ENCODE results near the gene GMCL1. TPM values are rescaled to one million over a fixed set of nuclear protein-coding genes. Genes with fewer than 3 reads are reported as not detected.

GMCL1 gene
- total and polyA plus RNA-seq, 2 of the 13 experiments (the other 11 are each of a cell fraction or from before 2014, with no cell fraction given), result 18.7 to 24.0 TPM

DNA sequence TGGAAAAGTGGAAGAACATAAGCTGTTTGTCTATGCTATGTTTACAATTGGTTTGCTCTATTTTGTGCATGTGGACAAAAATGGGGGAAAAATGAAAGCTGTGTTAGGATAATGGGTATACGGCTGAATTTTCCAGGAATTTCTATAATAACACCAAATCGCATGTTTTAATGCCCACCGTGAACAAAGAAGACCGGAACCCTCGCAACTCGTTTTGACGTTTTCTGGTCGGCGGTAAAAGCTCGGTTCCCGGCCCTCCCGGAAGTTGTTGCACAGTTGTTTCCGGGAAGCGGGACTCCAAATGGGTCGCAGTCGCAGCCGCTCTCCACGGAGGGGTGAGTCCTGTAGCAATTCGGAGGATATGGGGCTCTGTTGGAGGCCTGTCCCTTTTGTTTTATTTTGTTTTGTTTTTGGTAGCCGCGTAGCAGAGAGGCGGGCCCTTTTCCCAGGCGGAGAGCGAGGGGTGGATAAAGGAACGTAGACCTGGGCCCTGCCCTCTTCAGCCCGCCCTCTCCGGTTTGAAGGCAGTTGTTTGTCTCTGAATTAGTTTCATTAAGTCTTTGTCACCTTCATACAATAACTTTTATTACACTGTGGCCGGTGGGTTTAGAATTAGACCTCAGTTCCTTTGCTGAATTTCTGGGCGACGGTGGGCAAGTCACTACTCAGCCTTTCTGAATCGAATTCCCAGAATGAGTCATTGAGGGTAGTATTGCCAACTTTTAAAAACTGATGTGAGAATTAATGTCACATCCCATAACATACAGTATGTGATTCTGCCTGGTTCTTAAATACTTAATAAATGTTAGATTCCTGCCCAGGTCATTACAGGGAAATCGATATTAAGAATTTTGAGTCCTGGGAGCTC, 64.5 kb downstream of the GMCL1 start, which contains the start of gene SNRNP27 (continued):
- TF ChIP-seq, protein P1, sequence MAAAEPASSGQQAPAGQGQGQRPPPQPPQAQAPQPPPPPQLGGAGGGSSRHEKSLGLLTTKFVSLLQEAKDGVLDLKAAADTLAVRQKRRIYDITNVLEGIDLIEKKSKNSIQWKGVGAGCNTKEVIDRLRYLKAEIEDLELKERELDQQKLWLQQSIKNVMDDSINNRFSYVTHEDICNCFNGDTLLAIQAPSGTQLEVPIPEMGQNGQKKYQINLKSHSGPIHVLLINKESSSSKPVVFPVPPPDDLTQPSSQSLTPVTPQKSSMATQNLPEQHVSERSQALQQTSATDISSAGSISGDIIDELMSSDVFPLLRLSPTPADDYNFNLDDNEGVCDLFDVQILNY (CRISPR knock-in tag; conservative IDR thresholded peaks at IDR 0.05), result peak; percentile 56; the same call in 1 of the 2 replicates
- TF ChIP-seq CEBPB (IDR thresholded peaks at IDR 0.05; ENCODE audit: borderline replicate concordance, low read depth, low read length) (no peak), SRY (CRISPR knock-in tag; IDR thresholded peaks at IDR 0.05) (peak; percentile 84), PLRG1 (conservative IDR thresholded peaks at IDR 0.05) (no peak), SIN3A (IDR thresholded peaks at IDR 0.05; ENCODE audit: borderline replicate concordance, low read depth, low read length) (peak; percentile 88), HOXA7 (CRISPR knock-in tag; IDR thresholded peaks at IDR 0.05) (no peak), ZNF749 (CRISPR knock-in tag; IDR thresholded peaks at IDR 0.05; ENCODE audit: borderline replicate concordance) (peak; percentile 88; the same call in 1 of the 2 replicates), ZNF598 (CRISPR knock-in tag; IDR thresholded peaks at IDR 0.05; ENCODE audit: borderline replicate concordance) (peak; percentile 78; the same call in 1 of the 2 replicates), ZNF619 (CRISPR knock-in tag; IDR thresholded peaks at IDR 0.05) (peak; percentile 87; the same call in 1 of the 2 replicates), ZNF550 (CRISPR knock-in tag; IDR thresholded peaks at IDR 0.05; ENCODE audit: borderline replicate concordance) (no peak), ZNF891 (CRISPR knock-in tag; IDR thresholded peaks at IDR 0.05) (peak; percentile 93), ARNTL (CRISPR knock-in tag; IDR thresholded peaks at IDR 0.05) (no peak; the same call in 1 of the 2 replicates), MTF2 (CRISPR knock-in tag; IDR thresholded peaks at IDR 0.05; ENCODE audit: borderline replicate concordance) (no peak)
- TF ChIP-seq, protein P2, sequence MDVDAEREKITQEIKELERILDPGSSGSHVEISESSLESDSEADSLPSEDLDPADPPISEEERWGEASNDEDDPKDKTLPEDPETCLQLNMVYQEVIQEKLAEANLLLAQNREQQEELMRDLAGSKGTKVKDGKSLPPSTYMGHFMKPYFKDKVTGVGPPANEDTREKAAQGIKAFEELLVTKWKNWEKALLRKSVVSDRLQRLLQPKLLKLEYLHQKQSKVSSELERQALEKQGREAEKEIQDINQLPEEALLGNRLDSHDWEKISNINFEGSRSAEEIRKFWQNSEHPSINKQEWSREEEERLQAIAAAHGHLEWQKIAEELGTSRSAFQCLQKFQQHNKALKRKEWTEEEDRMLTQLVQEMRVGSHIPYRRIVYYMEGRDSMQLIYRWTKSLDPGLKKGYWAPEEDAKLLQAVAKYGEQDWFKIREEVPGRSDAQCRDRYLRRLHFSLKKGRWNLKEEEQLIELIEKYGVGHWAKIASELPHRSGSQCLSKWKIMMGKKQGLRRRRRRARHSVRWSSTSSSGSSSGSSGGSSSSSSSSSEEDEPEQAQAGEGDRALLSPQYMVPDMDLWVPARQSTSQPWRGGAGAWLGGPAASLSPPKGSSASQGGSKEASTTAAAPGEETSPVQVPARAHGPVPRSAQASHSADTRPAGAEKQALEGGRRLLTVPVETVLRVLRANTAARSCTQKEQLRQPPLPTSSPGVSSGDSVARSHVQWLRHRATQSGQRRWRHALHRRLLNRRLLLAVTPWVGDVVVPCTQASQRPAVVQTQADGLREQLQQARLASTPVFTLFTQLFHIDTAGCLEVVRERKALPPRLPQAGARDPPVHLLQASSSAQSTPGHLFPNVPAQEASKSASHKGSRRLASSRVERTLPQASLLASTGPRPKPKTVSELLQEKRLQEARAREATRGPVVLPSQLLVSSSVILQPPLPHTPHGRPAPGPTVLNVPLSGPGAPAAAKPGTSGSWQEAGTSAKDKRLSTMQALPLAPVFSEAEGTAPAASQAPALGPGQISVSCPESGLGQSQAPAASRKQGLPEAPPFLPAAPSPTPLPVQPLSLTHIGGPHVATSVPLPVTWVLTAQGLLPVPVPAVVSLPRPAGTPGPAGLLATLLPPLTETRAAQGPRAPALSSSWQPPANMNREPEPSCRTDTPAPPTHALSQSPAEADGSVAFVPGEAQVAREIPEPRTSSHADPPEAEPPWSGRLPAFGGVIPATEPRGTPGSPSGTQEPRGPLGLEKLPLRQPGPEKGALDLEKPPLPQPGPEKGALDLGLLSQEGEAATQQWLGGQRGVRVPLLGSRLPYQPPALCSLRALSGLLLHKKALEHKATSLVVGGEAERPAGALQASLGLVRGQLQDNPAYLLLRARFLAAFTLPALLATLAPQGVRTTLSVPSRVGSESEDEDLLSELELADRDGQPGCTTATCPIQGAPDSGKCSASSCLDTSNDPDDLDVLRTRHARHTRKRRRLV (CRISPR knock-in tag; IDR thresholded peaks at IDR 0.05), result no peak
- TF ChIP-seq, protein P3, sequence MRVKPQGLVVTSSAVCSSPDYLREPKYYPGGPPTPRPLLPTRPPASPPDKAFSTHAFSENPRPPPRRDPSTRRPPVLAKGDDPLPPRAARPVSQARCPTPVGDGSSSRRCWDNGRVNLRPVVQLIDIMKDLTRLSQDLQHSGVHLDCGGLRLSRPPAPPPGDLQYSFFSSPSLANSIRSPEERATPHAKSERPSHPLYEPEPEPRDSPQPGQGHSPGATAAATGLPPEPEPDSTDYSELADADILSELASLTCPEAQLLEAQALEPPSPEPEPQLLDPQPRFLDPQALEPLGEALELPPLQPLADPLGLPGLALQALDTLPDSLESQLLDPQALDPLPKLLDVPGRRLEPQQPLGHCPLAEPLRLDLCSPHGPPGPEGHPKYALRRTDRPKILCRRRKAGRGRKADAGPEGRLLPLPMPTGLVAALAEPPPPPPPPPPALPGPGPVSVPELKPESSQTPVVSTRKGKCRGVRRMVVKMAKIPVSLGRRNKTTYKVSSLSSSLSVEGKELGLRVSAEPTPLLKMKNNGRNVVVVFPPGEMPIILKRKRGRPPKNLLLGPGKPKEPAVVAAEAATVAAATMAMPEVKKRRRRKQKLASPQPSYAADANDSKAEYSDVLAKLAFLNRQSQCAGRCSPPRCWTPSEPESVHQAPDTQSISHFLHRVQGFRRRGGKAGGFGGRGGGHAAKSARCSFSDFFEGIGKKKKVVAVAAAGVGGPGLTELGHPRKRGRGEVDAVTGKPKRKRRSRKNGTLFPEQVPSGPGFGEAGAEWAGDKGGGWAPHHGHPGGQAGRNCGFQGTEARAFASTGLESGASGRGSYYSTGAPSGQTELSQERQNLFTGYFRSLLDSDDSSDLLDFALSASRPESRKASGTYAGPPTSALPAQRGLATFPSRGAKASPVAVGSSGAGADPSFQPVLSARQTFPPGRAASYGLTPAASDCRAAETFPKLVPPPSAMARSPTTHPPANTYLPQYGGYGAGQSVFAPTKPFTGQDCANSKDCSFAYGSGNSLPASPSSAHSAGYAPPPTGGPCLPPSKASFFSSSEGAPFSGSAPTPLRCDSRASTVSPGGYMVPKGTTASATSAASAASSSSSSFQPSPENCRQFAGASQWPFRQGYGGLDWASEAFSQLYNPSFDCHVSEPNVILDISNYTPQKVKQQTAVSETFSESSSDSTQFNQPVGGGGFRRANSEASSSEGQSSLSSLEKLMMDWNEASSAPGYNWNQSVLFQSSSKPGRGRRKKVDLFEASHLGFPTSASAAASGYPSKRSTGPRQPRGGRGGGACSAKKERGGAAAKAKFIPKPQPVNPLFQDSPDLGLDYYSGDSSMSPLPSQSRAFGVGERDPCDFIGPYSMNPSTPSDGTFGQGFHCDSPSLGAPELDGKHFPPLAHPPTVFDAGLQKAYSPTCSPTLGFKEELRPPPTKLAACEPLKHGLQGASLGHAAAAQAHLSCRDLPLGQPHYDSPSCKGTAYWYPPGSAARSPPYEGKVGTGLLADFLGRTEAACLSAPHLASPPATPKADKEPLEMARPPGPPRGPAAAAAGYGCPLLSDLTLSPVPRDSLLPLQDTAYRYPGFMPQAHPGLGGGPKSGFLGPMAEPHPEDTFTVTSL (CRISPR knock-in tag; IDR thresholded peaks at IDR 0.05; ENCODE audit: borderline replicate concordance), result peak; percentile 42; the same call in 1 of the 2 replicates
- TF ChIP-seq, protein P4, sequence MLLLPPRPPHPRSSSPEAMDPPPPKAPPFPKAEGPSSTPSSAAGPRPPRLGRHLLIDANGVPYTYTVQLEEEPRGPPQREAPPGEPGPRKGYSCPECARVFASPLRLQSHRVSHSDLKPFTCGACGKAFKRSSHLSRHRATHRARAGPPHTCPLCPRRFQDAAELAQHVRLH (CRISPR knock-in tag; IDR thresholded peaks at IDR 0.05; ENCODE audit: borderline replicate concordance, low read depth), result peak; percentile 98
